AG04449 (cell line): ENCODE measurements around the gene CMC1.

ENCODE experiments used
- CTCF ChIA-PET: fragments of 350-600 bp; formaldehyde crosslinking; extraction: SDS; loops from one replicate; lab custom pipeline; 2021; ENCODE audit warnings: antibody characterized with exemption; lab: Yijun Ruan, JAX
- POLR2A ChIA-PET: fragments of 400-600, 350-600 bp; formaldehyde crosslinking; extraction: SDS; loops from one replicate; lab custom pipeline; 2020; ENCODE audit warnings: antibody characterized with exemption, inconsistent platforms; lab: Yijun Ruan, JAX
- DNase-seq: peaks from one replicate; pipeline ENCODE4 v3.0.0-alpha.2; 2010; ENCODE audit warnings: low read depth, low spot score
- H3K4me3 ChIP-seq: 2 replicates; pipeline ENCODE4 v1.5.1; 2011; ENCODE audit warnings: low read depth, mild to moderate bottlenecking, control low read depth, low read length
- CTCF ChIP-seq: IDR thresholded peaks from one replicate; pipeline ENCODE4 v1.5.1; 2011; ENCODE audit warnings: mild to moderate bottlenecking, moderate library complexity, low read length, control low read depth, inconsistent platforms; ENCODE audit not compliant: insufficient read depth; ENCODE audit errors: missing control alignments

CMC1 gene

GRCh38 chr3:28300345-28300962 is 59.0 kb downstream of the CMC1 start:
- no peak for TF ChIP-seq CTCF
- POLR2A ChIA-PET: no interaction called here
- DNase-seq: no peak
- H3K4me3 ChIP-seq: no peak overlapping the region
- CTCF ChIA-PET: no interaction called here

- CTCF ChIA-PET: no interaction called here
- no peak for DNase-seq
- POLR2A ChIA-PET: no interaction called here
- TF ChIP-seq CTCF: no peak
- H3K4me3 ChIP-seq: no peak overlapping the region
Observed at GRCh38 chr3:28301688-28302087, 60.3 kb downstream of the CMC1 start.

- TF ChIP-seq CTCF: no peak
- POLR2A ChIA-PET: no interaction called here
- no peak overlapping the region for H3K4me3 ChIP-seq
- DNase-seq: no peak
- CTCF ChIA-PET: interaction anchor here (1.1 to 2.1 kb wide), 4 partner anchors 9 to 596 kb away, joined by 4 to 7 read pairs (median 6); no protein-coding TSS in a partner anchor
Observed at GRCh38 chr3:28308196-28308595, 66.8 kb downstream of the CMC1 start.

- POLR2A ChIA-PET: no interaction called here
- TF ChIP-seq CTCF: no peak
- CTCF ChIA-PET: interaction anchor here (7.0 kb wide), 1 partner anchor 11 kb away, joined by 41 read pairs; no protein-coding TSS in a partner anchor
- no peak for DNase-seq
- H3K4me3 ChIP-seq: no peak overlapping the region
Observed at GRCh38 chr3:28315711-28316110, 74.3 kb downstream of the CMC1 start.

- ChIA-PET POLR2A (no interaction called here), CTCF (interaction anchor here (7.0 kb wide), 1 partner anchor 11 kb away, joined by 41 read pairs; no protein-coding TSS in a partner anchor)
- no peak for TF ChIP-seq CTCF
- DNase-seq: no peak
- H3K4me3 ChIP-seq: no peak overlapping the region
Observed at GRCh38 chr3:28316226-28316625, 74.8 kb downstream of the CMC1 start.

GRCh38 chr3:28317438-28318022 is 76.1 kb downstream of the CMC1 start:
- no peak overlapping the region for H3K4me3 ChIP-seq
- peak; percentile 52 for TF ChIP-seq CTCF
- ChIA-PET CTCF (interaction anchor here (0.7 to 1.7 kb wide), 10 partner anchors 9 to 606 kb away, joined by 3 to 14 read pairs (median 4); no protein-coding TSS in a partner anchor), POLR2A (interaction anchor here (1.0 kb wide), 1 partner anchor 31 kb away, joined by 3 read pairs; the partner anchor contains the start of genes AZI2 and ZCWPW2)
- no peak for DNase-seq
